Measurements from ENCODE around the gene ABR. TPM values are rescaled to one million over a fixed set of nuclear protein-coding genes. Genes with fewer than 3 reads are reported as not detected.

Gene ABR
- polyA plus RNA-seq, 2 of the 4 experiments (the other 2 are of a cell fraction) = 70.9 to 73.8 TPM

DNA sequence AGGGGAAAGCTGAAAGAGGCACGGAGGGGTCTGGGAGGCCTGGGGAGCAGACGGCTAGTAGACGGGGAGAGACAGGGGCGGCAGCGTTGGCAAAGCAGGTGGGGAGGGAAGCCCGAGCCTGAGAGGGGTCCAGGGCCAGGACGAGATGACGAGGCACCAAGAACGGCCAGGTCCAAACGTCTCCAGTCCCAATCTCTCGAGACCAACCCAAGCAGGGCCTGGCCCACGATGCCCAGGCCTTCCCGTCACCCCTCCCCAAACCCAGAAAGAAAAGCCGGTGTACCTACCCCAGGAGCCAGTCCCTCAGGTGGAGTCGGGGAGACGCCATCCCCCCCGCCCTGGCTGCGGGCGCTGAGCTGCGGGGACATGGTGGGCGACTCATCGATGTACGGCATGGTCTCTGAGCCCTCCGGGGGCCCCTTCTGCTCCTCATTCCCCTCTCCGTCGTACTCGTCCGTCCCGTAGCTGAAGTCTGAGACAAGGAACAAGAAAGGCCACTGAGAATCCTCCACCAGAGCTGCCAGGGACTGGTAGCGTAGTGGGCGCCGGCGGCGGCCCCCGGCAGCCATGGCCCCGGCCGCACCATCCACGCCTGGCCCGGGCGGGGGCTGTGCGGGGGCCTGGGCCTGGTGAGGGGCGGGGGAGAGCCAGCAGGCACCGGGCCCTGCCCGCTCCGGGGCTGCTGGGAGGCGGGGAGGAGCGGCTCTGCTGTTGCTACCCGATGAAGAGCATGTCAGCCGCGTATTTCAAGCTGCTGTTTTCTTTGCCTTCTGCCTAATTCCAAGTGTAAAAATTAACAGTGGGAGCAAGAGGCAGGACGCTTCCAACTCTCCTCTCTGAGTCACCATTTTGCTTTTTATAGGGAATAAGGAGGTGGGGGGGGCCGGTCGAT is 54.6 kb downstream of the ABR start:
- TF ChIP-seq HDAC2 (IDR thresholded peaks at IDR 0.05) (no peak), MAX (IDR thresholded peaks at IDR 0.05) (no peak), HES2 (IDR thresholded peaks at IDR 0.05) (no peak), ZSCAN20 (CRISPR knock-in tag; IDR thresholded peaks at IDR 0.05) (no peak), NPAS2 (CRISPR knock-in tag; IDR thresholded peaks at IDR 0.05; ENCODE audit: borderline replicate concordance) (no peak), EHMT2 (IDR thresholded peaks at IDR 0.05; ENCODE audit: low read depth) (no peak), SMC3 (IDR thresholded peaks at IDR 0.05) (no peak), CHD2 (IDR thresholded peaks at IDR 0.05; ENCODE audit: low read length, partially characterized antibody) (no peak), RAD21 (conservative IDR thresholded peaks at IDR 0.05 in 1 of 2, IDR thresholded peaks at IDR 0.05 in 1 of 2) (no peak), ZFP36 (IDR thresholded peaks at IDR 0.05; ENCODE audit: borderline replicate concordance, partially characterized antibody) (no peak), CBX2 (IDR thresholded peaks at IDR 0.05; ENCODE audit: borderline replicate concordance, low read depth) (no peak)
- TF ChIP-seq, protein P1, sequence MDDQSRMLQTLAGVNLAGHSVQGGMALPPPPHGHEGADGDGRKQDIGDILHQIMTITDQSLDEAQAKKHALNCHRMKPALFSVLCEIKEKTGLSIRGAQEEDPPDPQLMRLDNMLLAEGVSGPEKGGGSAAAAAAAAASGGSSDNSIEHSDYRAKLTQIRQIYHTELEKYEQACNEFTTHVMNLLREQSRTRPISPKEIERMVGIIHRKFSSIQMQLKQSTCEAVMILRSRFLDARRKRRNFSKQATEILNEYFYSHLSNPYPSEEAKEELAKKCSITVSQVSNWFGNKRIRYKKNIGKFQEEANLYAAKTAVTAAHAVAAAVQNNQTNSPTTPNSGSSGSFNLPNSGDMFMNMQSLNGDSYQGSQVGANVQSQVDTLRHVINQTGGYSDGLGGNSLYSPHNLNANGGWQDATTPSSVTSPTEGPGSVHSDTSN (IDR thresholded peaks at IDR 0.05) = no peak
- CTCF ChIA-PET = interaction anchor here (0.9 to 12.1 kb wide), 6 partner anchors 12 to 69 kb away, joined by 4 to 335 read pairs (median 67); partner anchors contain the start of gene ABR
- no peaks in the 10 kb centered on the region for H3K9me3 ChIP-seq
- peaks cover 14% of the 10 kb centered on the region; the same call in 2 of the 3 replicates for H3K4me1 ChIP-seq
- 0 out of 6 replicates have a peak overlapping the region, but pooled peaks of 1 of the 2 experiments have one; percentile 8 for H3K27ac ChIP-seq
- no peak overlapping the region for H3K4me3 ChIP-seq
- H3K4me2 ChIP-seq = no peak overlapping the region
- FAIRE-seq (no peak), DNase-seq (ENCODE audit: low read depth in 1 of 2, low spot score in 1 of 2) (no peak), ATAC-seq (no peak)
- POLR2A ChIA-PET = interaction anchor here (0.7 kb wide), 1 partner anchor 13 kb away, joined by 3 read pairs; no protein-coding TSS in a partner anchor
- WGBS (ENCODE audit: missing lambda C conversion rate) = 85% methylated on average over 44 of the region's 53 CpGs

DNA sequence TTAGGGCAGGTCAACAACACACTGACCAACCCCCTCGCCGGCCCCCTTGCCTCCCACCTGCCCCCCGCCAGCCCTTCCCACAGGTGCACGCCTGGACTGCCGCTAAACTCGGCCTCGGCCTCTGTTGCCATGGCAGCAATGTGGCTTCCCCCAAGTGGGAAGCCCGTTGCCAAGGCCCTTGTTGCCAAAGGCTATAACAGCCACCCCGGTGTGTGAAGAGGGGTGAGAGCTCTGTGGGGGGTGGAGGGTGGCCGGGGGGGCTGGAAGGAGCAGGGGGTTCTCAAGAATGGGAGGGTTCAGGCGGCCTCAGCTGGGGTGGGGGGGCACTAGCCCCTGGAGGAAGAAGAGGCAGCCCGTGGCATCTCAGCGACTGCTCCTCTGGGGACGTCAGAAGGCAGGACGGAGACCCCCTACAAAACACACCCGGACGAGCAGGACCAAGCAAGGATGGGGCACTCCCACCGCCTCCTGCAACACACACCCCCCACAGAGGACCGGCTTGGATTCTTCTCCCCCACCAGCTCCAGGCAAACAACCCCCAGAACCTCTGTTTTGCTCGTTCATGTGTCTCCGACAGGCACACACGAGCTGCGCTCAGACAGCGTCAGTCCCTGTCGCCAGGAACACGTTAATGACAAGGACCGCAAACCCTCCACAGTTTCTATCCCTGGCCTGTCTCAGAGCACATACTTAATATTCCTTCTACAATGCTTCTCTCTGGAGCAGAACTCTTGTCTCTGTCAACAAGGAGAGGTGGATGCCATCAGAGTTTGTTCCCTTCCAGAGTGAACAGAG is 55.7 kb downstream of the ABR start:
- ATAC-seq = no peak
- Histone ChIP-seq H3K27ac (no peak overlapping the region), H3K9me3 (no peaks in the 10 kb centered on the region; the same call in 2 of the 3 replicates), H3K4me1 (peaks cover 14% of the 10 kb centered on the region; the same call in 2 of the 3 replicates), H3K4me3 (no peak overlapping the region), H3K4me2 (no peak overlapping the region)
- TF ChIP-seq HOXB13 (CRISPR knock-in tag; IDR thresholded peaks at IDR 0.05; ENCODE audit: low read depth) = no peak
- no peak for TF ChIP-seq ATOH8 (CRISPR knock-in tag; IDR thresholded peaks at IDR 0.05; ENCODE audit: low read depth)
- TF ChIP-seq RARB (CRISPR knock-in tag; IDR thresholded peaks at IDR 0.05) = no peak
- TF ChIP-seq CHD4 (IDR thresholded peaks at IDR 0.05; ENCODE audit: borderline replicate concordance) = no peak
- TF ChIP-seq RFX5 (IDR thresholded peaks at IDR 0.05) = no peak
- no peak for TF ChIP-seq NFE2L2 (conservative IDR thresholded peaks at IDR 0.05; ENCODE audit: low read length)
- no peak for TF ChIP-seq HOXA7 (CRISPR knock-in tag; IDR thresholded peaks at IDR 0.05)
- TF ChIP-seq MAZ (IDR thresholded peaks at IDR 0.05; ENCODE audit: borderline replicate concordance, low read depth, low read length) = no peak
- TF ChIP-seq ZSCAN20 (CRISPR knock-in tag; IDR thresholded peaks at IDR 0.05) = no peak
- TF ChIP-seq RCOR1 (IDR thresholded peaks at IDR 0.05; ENCODE audit: low read depth, low read length) = no peak
- TF ChIP-seq BHLHE40 (IDR thresholded peaks at IDR 0.05; ENCODE audit: low read depth, low read length) = no peak
- TF ChIP-seq SMC3 (IDR thresholded peaks at IDR 0.05) = no peak
- no peak for TF ChIP-seq POLR2A (IDR thresholded peaks at IDR 0.05; ENCODE audit: low read length)
- no peak for DNase-seq (ENCODE audit: low read depth in 1 of 2, low spot score in 1 of 2)
- FAIRE-seq = no peak
- 85% methylated on average over 20 of the region's 27 CpGs for WGBS (ENCODE audit: missing lambda C conversion rate)
- CTCF ChIA-PET = interaction anchor here (0.6 to 12.1 kb wide), 13 partner anchors 11 to 465 kb away, joined by 3 to 335 read pairs (median 9); partner anchors contain the start of gene ABR
- POLR2A ChIA-PET = no interaction called here
